HCT116 (cell line): ENCODE data around the gene ARID5B. TPM values are rescaled to one million over a fixed set of nuclear protein-coding genes. Genes with fewer than 3 reads are reported as not detected.

Experiments used
- ATAC-seq: fragments of 200-7000 bp; cut with Tn5 transposase; 2 replicates; pipeline ENCODE4 v1.9.1; 2020; ENCODE audit warnings: mild to moderate bottlenecking, moderate library complexity
- BruUV-seq: library from RNA; stranded (reverse); fragments of 400-500 nt; replicated peaks from 2 replicates; lab custom pipeline; 2021; lab: Mats Ljungman, UMichigan
- CTCF ChIA-PET: fragments of 300-600 bp; sonication (Branson Sonifier 250); formaldehyde crosslinking; loops from one replicate; lab custom pipeline; 2021; ENCODE audit warnings: antibody characterized with exemption; lab: Charles Lee
- POLR2A ChIA-PET: fragments of 300-600, 350-600 bp; sonication (Branson Sonifier 250); formaldehyde crosslinking; loops from one replicate; lab custom pipeline; 2021; ENCODE audit warnings: antibody characterized with exemption; lab: Charles Lee
- RAD21 ChIA-PET, 2 experiments: fragments of 300-600 bp; sonication (Branson Sonifier 250); formaldehyde crosslinking; loops; one replicate each; lab custom pipeline; 2023; ENCODE audit warnings: low total read pairs in 2 of 2; ENCODE audit not compliant: uncharacterized antibody in 2 of 2, unreplicated experiment in 2 of 2, low non-redundant PET in 1 of 2; lab: Charles Lee
- DNase-seq: peaks from one replicate; pipeline ENCODE4 v3.0.0-alpha.2; 2010; ENCODE audit warnings: low read depth, low spot score
- H2AFZ ChIP-seq: fragments of 200-600 bp; shearing (Covaris generic), sonication (generic); 2 replicates; pipeline ENCODE4 v1.6.1; 2017; ENCODE audit warnings: low read depth, mixed run types, mixed read lengths, antibody characterized with exemption, low read length; ENCODE audit not compliant: poor library complexity, severe bottlenecking
- H3K27ac ChIP-seq: 2 replicates; pipeline ENCODE4 v1.5.1; 2012; ENCODE audit warnings: low read depth, low read length
- H3K27me3 ChIP-seq: fragments of 200-600 bp; sonication (generic); 2 replicates; pipeline ENCODE4 v1.6.1; 2016; ENCODE audit warnings: mixed run types, low read length, mixed read lengths; ENCODE audit not compliant: insufficient read depth
- H3K36me3 ChIP-seq, 2 experiments: fragments of 200-500 bp in 1 of 2; fragments of 200-600 bp in 1 of 2; sonication (Bioruptor generic) in 1 of 2; sonication (generic) in 1 of 2; 2 replicates each; pipeline versions ENCODE4 v1.5.1 to v1.6.1; 2014 to 2016; ENCODE audit warnings: low read length in 2 of 2, inconsistent platforms in 1 of 2, mixed read lengths in 1 of 2, mixed run types in 1 of 2; ENCODE audit not compliant: insufficient read depth in 2 of 2, control insufficient read depth in 1 of 2
- H3K4me1 ChIP-seq, 2 experiments: fragments of 200-600 bp in 1 of 2; sonication (generic) in 1 of 2; 2 replicates each; pipeline versions ENCODE4 v1.5.1 to v1.6.1; 2012 to 2017; ENCODE audit warnings: low read length in 2 of 2, inconsistent platforms in 1 of 2, mild to moderate bottlenecking in 1 of 2, mixed read lengths in 1 of 2, mixed run types in 1 of 2, moderate library complexity in 1 of 2; ENCODE audit not compliant: insufficient read depth in 2 of 2, control insufficient read depth in 1 of 2
- H3K4me2 ChIP-seq: fragments of 200-600 bp; sonication (generic); 2 replicates; pipeline ENCODE4 v1.6.1; 2017; ENCODE audit warnings: mixed run types, low read length, mixed read lengths
- H3K4me3 ChIP-seq, 2 experiments: fragments of 200-600 bp in 1 of 2; sonication (generic) in 1 of 2; replicated peaks in 1 of 2; 2 replicates each; pipeline ENCODE4 v1.5.1; 2011 to 2016; ENCODE audit warnings: low read length in 2 of 2, control low read depth in 1 of 2, low read depth in 1 of 2, mild to moderate bottlenecking in 1 of 2, mixed read lengths in 1 of 2, mixed run types in 1 of 2
- H3K79me2 ChIP-seq: fragments of 200-600 bp; sonication (generic); 2 replicates; pipeline ENCODE4 v1.6.1; 2017; ENCODE audit warnings: mild to moderate bottlenecking, mixed run types, low read length, moderate library complexity, mixed read lengths; ENCODE audit not compliant: insufficient read depth
- H3K9ac ChIP-seq: fragments of 200-600 bp; sonication (generic); 2 replicates; pipeline ENCODE4 v1.6.1; 2016; ENCODE audit warnings: low read length, mixed read lengths
- H3K9me2 ChIP-seq: fragments of 200-600 bp; sonication (generic), shearing (Covaris generic); 2 replicates; pipeline ENCODE4 v1.6.1; 2017; ENCODE audit warnings: mixed run types, mild to moderate bottlenecking, moderate library complexity; ENCODE audit not compliant: insufficient read depth
- H3K9me3 ChIP-seq, 2 experiments: fragments of 200-500 bp in 1 of 2; fragments of 200-600 bp in 1 of 2; sonication (Bioruptor generic) in 1 of 2; sonication (generic) in 1 of 2; 2 replicates each; pipeline ENCODE4 v1.6.1; 2014 to 2017; ENCODE audit warnings: low read length in 2 of 2, mixed read lengths in 2 of 2, inconsistent platforms in 1 of 2, low read depth in 1 of 2, mild to moderate bottlenecking in 1 of 2, mixed run types in 1 of 2, moderate library complexity in 1 of 2; ENCODE audit not compliant: control insufficient read depth in 1 of 2, insufficient read depth in 1 of 2
- H4K20me1 ChIP-seq: fragments of 200-600 bp; sonication (generic), shearing (Covaris generic); 2 replicates; pipeline ENCODE4 v1.6.1; 2017; ENCODE audit warnings: mixed run types, mild to moderate bottlenecking, moderate library complexity; ENCODE audit not compliant: insufficient read depth
- CBX3 ChIP-seq: IDR thresholded peaks from 2 replicates; pipeline ENCODE4 v1.6.1; 2012; ENCODE audit warnings: low read depth
- CTCF ChIP-seq, 3 experiments: fragments of 200-600 bp in 1 of 3; sonication (generic) in 1 of 3; IDR thresholded peaks in 2 of 3; conservative IDR thresholded peaks in 1 of 3; 2 replicates each; pipeline ENCODE4 v1.5.1; 2012 to 2017; ENCODE audit warnings: low read depth in 2 of 3, low read length in 2 of 3, antibody characterized with exemption in 1 of 3, borderline replicate concordance in 1 of 3, control low read depth in 1 of 3, mild to moderate bottlenecking in 1 of 3, mixed read lengths in 1 of 3, mixed run types in 1 of 3, moderate library complexity in 1 of 3; ENCODE audit not compliant: insufficient read depth in 1 of 3
- EGR1 ChIP-seq: IDR thresholded peaks from 2 replicates; pipeline ENCODE4 v1.6.1; 2012; ENCODE audit warnings: low read depth
- ELF1 ChIP-seq: IDR thresholded peaks from 2 replicates; pipeline ENCODE4 v1.6.1; 2012; ENCODE audit warnings: low read depth, borderline replicate concordance
- EZH2 ChIP-seq: fragments of 200-600 bp; sonication (generic); IDR thresholded peaks from 2 replicates; pipeline ENCODE4 v1.6.1; 2017; ENCODE audit warnings: antibody characterized with exemption, mixed run types
- EZH2phosphoT487 ChIP-seq: fragments of 200-600 bp; IDR thresholded peaks from 2 replicates; pipeline ENCODE4 v1.6.1; 2018; ENCODE audit warnings: antibody characterized with exemption, borderline replicate concordance
- FOSL1 ChIP-seq: IDR thresholded peaks from 2 replicates; pipeline ENCODE4 v1.6.1; 2012; ENCODE audit warnings: low read depth
- JUND ChIP-seq: IDR thresholded peaks from 2 replicates; pipeline ENCODE4 v1.6.1; 2012
- POLR2A ChIP-seq: IDR thresholded peaks from 2 replicates; pipeline ENCODE4 v1.7.0; 2011; ENCODE audit warnings: borderline replicate concordance; ENCODE audit not compliant: insufficient read depth, insufficient read length; ENCODE audit errors: extremely low read depth
- RAD21 ChIP-seq: IDR thresholded peaks from 2 replicates; pipeline ENCODE4 v1.6.1; 2012; ENCODE audit warnings: low read depth, mild to moderate bottlenecking
- REST ChIP-seq: IDR thresholded peaks from 2 replicates; pipeline ENCODE4 v1.6.1; 2012; ENCODE audit warnings: low read depth
- SIN3A ChIP-seq: IDR thresholded peaks from 2 replicates; pipeline ENCODE4 v1.6.1; 2012; ENCODE audit warnings: low read depth
- TCF7L2 ChIP-seq: IDR thresholded peaks from 2 replicates; pipeline ENCODE4 v1.7.0; 2011; ENCODE audit warnings: borderline replicate concordance, inconsistent platforms; ENCODE audit not compliant: insufficient read depth, insufficient read length; ENCODE audit errors: extremely low read depth
- YY1 ChIP-seq: IDR thresholded peaks from 2 replicates; pipeline ENCODE4 v1.6.1; 2011; ENCODE audit warnings: low read length, low read depth, moderate library complexity, mild to moderate bottlenecking; ENCODE audit not compliant: insufficient replicate concordance; ENCODE audit errors: extremely low read depth
- ZFX ChIP-seq: fragments of 450-650 bp; IDR thresholded peaks from 2 replicates; pipeline ENCODE4 v1.6.1; 2017
- ZNF274 ChIP-seq: fragments of 200-500 bp; sonication (Bioruptor generic); IDR thresholded peaks from 2 replicates; pipeline ENCODE4 v1.6.1; 2014; ENCODE audit warnings: mild to moderate bottlenecking, low read depth, low read length, inconsistent platforms
- intact Hi-C: fragments of 100-400 bp; cut with micrococcal nuclease; formaldehyde crosslinking; loops from 2 replicates; pipeline ENCODE4 v1.10.0; 2022
- total RNA-seq: library from RNA; stranded (reverse); gene quantifications from one replicate; pipeline ENCODE4 v1.2.1, GENCODE V29; 2021; ENCODE audit not compliant: unreplicated experiment
- TF ChIP-seq, protein P1 (sequence below): IDR thresholded peaks from 2 replicates; pipeline ENCODE4 v1.6.1; 2012

The ARID5B gene
- total RNA-seq, 1 experiment from 2014 or later = 4.7 TPM

- Histone ChIP-seq H3K9me2 (no peaks in the 10 kb centered on the region), H3K4me3 (no peak overlapping the region), H3K9ac (no peak overlapping the region), H3K27me3 (no peaks in the 10 kb centered on the region), H3K9me3 (no peaks in the 10 kb centered on the region), H3K4me1 (no peaks in the 10 kb centered on the region), H3K36me3 (no peaks in the 10 kb centered on the region), H3K79me2 (no peaks in the 10 kb centered on the region), H3K27ac (no peak overlapping the region), H4K20me1 (no peaks in the 10 kb centered on the region), H3K4me2 (no peak overlapping the region), H2AFZ (no peak overlapping the region)
- TF ChIP-seq EGR1 = no peak
- TF ChIP-seq CBX3 = no peak
- TF ChIP-seq REST = no peak
- TF ChIP-seq ZNF274 = no peak
- TF ChIP-seq EZH2phosphoT487 = no peak
- ATAC-seq (no peak), DNase-seq (no peak)
- ChIA-PET CTCF (no interaction called here), POLR2A (no interaction called here), RAD21 (no interaction called here)
- BruUV-seq = no TSS peak
- intact Hi-C loops = no loop called here
These were observed 31.5 kb upstream of the ARID5B start for GRCh38 chr10:61869774-61870525.

DNA sequence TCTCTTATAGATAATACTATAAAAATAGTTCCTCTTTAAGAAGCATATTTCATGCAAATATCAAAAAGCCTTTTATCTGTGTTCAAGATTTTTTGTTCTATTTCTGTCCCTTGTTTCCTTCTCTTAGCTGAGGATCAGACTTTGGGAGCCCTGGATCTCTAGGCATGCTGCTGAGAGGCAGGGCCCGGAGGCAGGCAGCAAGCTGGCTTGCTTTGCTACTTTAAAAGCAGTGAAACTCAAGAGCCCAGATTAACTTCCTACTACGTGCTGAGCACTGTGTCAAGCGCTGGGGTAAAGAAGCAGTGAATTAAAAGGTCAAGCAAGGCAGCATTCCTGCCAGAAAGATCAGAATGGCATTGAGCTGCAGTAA, 31.0 kb upstream of the ARID5B start:
- H3K27me3 ChIP-seq = no peaks in the 10 kb centered on the region
- H2AFZ ChIP-seq = no peak overlapping the region
- H3K27ac ChIP-seq = no peak overlapping the region
- BruUV-seq = no TSS peak
- no peaks in the 10 kb centered on the region for H3K9me3 ChIP-seq
- H4K20me1 ChIP-seq = no peaks in the 10 kb centered on the region
- no peaks in the 10 kb centered on the region for H3K36me3 ChIP-seq
- no peaks in the 10 kb centered on the region for H3K79me2 ChIP-seq
- no peak overlapping the region for H3K9ac ChIP-seq
- H3K4me2 ChIP-seq = no peak overlapping the region
- ATAC-seq = no peak
- no peak overlapping the region for H3K4me3 ChIP-seq
- no peaks in the 10 kb centered on the region for H3K9me2 ChIP-seq
- intact Hi-C loops = no loop called here
- DNase-seq = no peak
- RAD21 ChIA-PET = no interaction called here
- H3K4me1 ChIP-seq = no peaks in the 10 kb centered on the region
- CTCF ChIA-PET = no interaction called here
- POLR2A ChIA-PET = no interaction called here
- TF ChIP-seq YY1 = no peak
- TF ChIP-seq SIN3A = no peak
- TF ChIP-seq RAD21 = no peak
- TF ChIP-seq, protein P1, sequence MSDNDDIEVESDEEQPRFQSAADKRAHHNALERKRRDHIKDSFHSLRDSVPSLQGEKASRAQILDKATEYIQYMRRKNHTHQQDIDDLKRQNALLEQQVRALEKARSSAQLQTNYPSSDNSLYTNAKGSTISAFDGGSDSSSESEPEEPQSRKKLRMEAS = no peak
- no peak for TF ChIP-seq ZFX
- TF ChIP-seq TCF7L2 = no peak
- no peak for TF ChIP-seq JUND
- no peak for TF ChIP-seq POLR2A
- no peak for TF ChIP-seq CTCF (IDR thresholded peaks at IDR 0.05 in 2 of 3, conservative IDR thresholded peaks at IDR 0.05 in 1 of 3; ENCODE audit: borderline replicate concordance in 1 of 3, insufficient read depth in 1 of 3, low read depth in 2 of 3, low read length in 2 of 3)
- TF ChIP-seq ELF1 = no peak
- no peak for TF ChIP-seq FOSL1
- TF ChIP-seq EZH2 = no peak
